CD14-positive monocyte (primary cell): ENCODE results near the gene PLIN4. TPM values are rescaled to one million over a fixed set of nuclear protein-coding genes. Genes with fewer than 3 reads are reported as not detected.

Experiments used
- DNase-seq, 3 donors: peaks; one replicate each; pipeline ENCODE4 v3.0.0-alpha.2; 2011 to 2022
- H2AFZ ChIP-seq: 2 replicates; pipeline ENCODE4 v1.6.0; 2012; ENCODE audit warnings: mild to moderate bottlenecking, low read depth, low read length, inconsistent platforms; ENCODE audit not compliant: insufficient read depth, poor library complexity, severe bottlenecking
- H3K27ac ChIP-seq, 2 donors: 1 replicate in 1 of 2; 2 replicates in 1 of 2; pipeline ENCODE4 v1.5.1; 2012 to 2013; ENCODE audit warnings: low read length in 2 of 2, control low read depth in 1 of 2, inconsistent platforms in 1 of 2, low read depth in 1 of 2, mild to moderate bottlenecking in 1 of 2
- H3K27me3 ChIP-seq, 2 donors: one replicate each; pipeline versions ENCODE4 v1.6.0 to v1.6.1; 2011 to 2013; ENCODE audit warnings: low read length in 2 of 2; ENCODE audit not compliant: control insufficient read depth in 2 of 2, insufficient read depth in 2 of 2
- H3K36me3 ChIP-seq, 2 donors: replicated peaks in 1 of 2; 1 replicate in 1 of 2; 2 replicates in 1 of 2; pipeline versions ENCODE4 v1.5.1 to v1.6.1; 2012 to 2013; ENCODE audit warnings: low read length in 2 of 2, control low read depth in 1 of 2, inconsistent platforms in 1 of 2, mild to moderate bottlenecking in 1 of 2; ENCODE audit not compliant: insufficient read depth in 2 of 2, control insufficient read depth in 1 of 2
- H3K4me1 ChIP-seq, 2 donors: 1 replicate in 1 of 2; 2 replicates in 1 of 2; pipeline versions ENCODE4 v1.5.1 to v1.6.1; 2012 to 2013; ENCODE audit warnings: low read length in 2 of 2, control low read depth in 1 of 2, inconsistent platforms in 1 of 2, mild to moderate bottlenecking in 1 of 2, moderate library complexity in 1 of 2; ENCODE audit not compliant: insufficient read depth in 2 of 2, control insufficient read depth in 1 of 2
- H3K4me2 ChIP-seq: replicated peaks from 2 replicates; pipeline ENCODE3; 2012; ENCODE audit warnings: low read length, moderate library complexity, mild to moderate bottlenecking; ENCODE audit not compliant: poor library complexity, severe bottlenecking; ENCODE audit errors: extremely low read depth
- H3K4me3 ChIP-seq, 3 experiments: fragments of 200-600 bp in 1 of 3; sonication (generic) in 1 of 3; replicated peaks in 1 of 3; 1 replicate in 2 of 3; 2 replicates in 1 of 3; pipeline ENCODE4 v1.5.1; 2011 to 2013; ENCODE audit warnings: low read length in 3 of 3, mild to moderate bottlenecking in 3 of 3, control low read depth in 2 of 3, low read depth in 2 of 3, inconsistent platforms in 1 of 3, moderate library complexity in 1 of 3
- H3K79me2 ChIP-seq: 2 replicates; pipeline ENCODE4 v1.6.0; 2012; ENCODE audit warnings: mild to moderate bottlenecking, control low read depth, inconsistent platforms, low read length, moderate library complexity; ENCODE audit not compliant: insufficient read depth
- H3K9ac ChIP-seq: 2 replicates; pipeline ENCODE4 v1.6.0; 2017; ENCODE audit warnings: low read length, mild to moderate bottlenecking; ENCODE audit not compliant: insufficient read depth, poor library complexity, severe bottlenecking
- H3K9me3 ChIP-seq, 2 donors: replicated peaks in 1 of 2; 1 replicate in 1 of 2; 2 replicates in 1 of 2; pipeline versions ENCODE4 v1.5.1 to v1.6.1; 2012 to 2013; ENCODE audit warnings: low read length in 2 of 2, control low read depth in 1 of 2; ENCODE audit not compliant: control insufficient read depth in 1 of 2, insufficient read depth in 1 of 2
- H4K20me1 ChIP-seq: 2 replicates; pipeline ENCODE4 v1.6.0; 2012; ENCODE audit warnings: mild to moderate bottlenecking, low read length, control low read depth, moderate library complexity; ENCODE audit not compliant: insufficient read depth
- H3K27ac Mint-ChIP-seq, 7 donors: one replicate each; pipeline ENCODE4 v1.8.0; 2020; ENCODE audit warnings: mild to moderate bottlenecking in 7 of 7, mixed read lengths in 7 of 7, moderate library complexity in 6 of 7, inconsistent platforms in 2 of 7
- H3K27me3 Mint-ChIP-seq, 3 donors: one replicate each; pipeline ENCODE4 v1.8.0; 2021 to 2022; ENCODE audit warnings: low read depth in 3 of 3, mild to moderate bottlenecking in 3 of 3, mixed read lengths in 3 of 3, moderate library complexity in 3 of 3, inconsistent platforms in 1 of 3
- H3K36me3 Mint-ChIP-seq, 2 donors: one replicate each; pipeline ENCODE4 v1.8.0; 2020; ENCODE audit warnings: mixed read lengths in 2 of 2, inconsistent platforms in 1 of 2, mild to moderate bottlenecking in 1 of 2
- H3K4me1 Mint-ChIP-seq: one replicate; pipeline ENCODE4 v1.8.0; 2020; ENCODE audit warnings: mild to moderate bottlenecking, mixed read lengths
- H3K4me3 Mint-ChIP-seq, 2 donors: one replicate each; pipeline ENCODE4 v1.8.0; 2020; ENCODE audit warnings: mild to moderate bottlenecking in 2 of 2, mixed read lengths in 2 of 2, moderate library complexity in 1 of 2
- H3K9me3 Mint-ChIP-seq, 7 donors: one replicate each; pipeline ENCODE4 v1.8.0; 2020 to 2022; ENCODE audit warnings: mixed read lengths in 7 of 7, mild to moderate bottlenecking in 6 of 7, moderate library complexity in 6 of 7, inconsistent platforms in 2 of 7
- WGBS: methylation state at CpG from one replicate; pipeline ENCODE4 v1.1.5; 2013; ENCODE audit warnings: missing lambda C conversion rate; ENCODE audit not compliant: insufficient coverage; 5-methylcytosine and 5-hydroxymethylcytosine counted together
- intact Hi-C, 2 donors: fragments of 100-400 bp; cut with micrococcal nuclease; formaldehyde crosslinking; loops; one replicate each; pipeline versions ENCODE4 v1.15.0 to v1.15.1; 2023
- polyA plus RNA-seq, 3 donors: library from polyadenylated mRNA; depleted of rRNA in 1 of 3; unstranded in 2 of 3; stranded (reverse) in 1 of 3; fragments of 300-500 nt in 2 of 3; fragments of >200 nt in 1 of 3; fragmentation: Illumina TruSeq in 2 of 3; gene quantifications; 1 replicate in 2 of 3; 2 replicates in 1 of 3; pipeline ENCODE4 v1.2.3, GENCODE V29; 2012 to 2021
- TF ChIP-seq, protein P1 (sequence below): fragments of 200-600 bp; IDR thresholded peaks from one replicate; pipeline ENCODE4 v1.8.0; 2022; ENCODE audit warnings: antibody characterized with exemption, mild to moderate bottlenecking

Gene PLIN4
- polyA plus RNA-seq, 3 donors: 0.05 to 0.19 TPM; not detected in 1

DNA sequence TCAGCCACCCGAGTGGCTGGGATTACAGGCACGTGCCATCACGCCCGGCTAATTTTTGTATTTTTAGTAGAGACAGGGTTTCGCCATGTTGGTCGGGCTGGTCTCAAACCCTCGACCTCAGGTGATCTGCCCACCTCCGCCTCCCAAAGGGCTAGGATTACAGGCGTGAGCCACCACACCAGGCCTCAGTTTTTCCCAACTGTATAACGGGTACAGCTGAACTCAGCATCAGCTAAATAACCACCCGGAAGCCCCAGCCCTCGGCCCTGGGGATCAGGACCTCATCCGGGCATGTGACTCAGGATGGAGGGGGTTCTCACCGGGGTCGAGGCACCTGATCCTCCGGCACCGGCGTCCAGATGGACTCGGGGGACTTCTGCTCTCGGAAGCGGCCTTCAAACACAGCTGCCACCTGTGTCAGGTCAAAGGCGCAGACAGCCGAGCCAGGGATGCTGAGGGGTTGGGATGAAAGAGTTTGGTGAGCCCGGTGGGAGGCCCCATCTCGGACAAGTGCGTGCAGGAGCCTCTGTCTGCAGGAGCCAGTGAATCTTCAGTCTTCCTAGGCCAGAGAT lies 32.3 kb upstream of the PLIN4 start:
- peak overlapping the region in 1 of 7 donors; percentile 8 for H3K27ac Mint-ChIP-seq
- DNase-seq: no peak
- H3K27me3 Mint-ChIP-seq: peaks cover under 1 to 2% (median 2%) of the 10 kb centered on the region in 3 donors
- TF ChIP-seq, protein P1, sequence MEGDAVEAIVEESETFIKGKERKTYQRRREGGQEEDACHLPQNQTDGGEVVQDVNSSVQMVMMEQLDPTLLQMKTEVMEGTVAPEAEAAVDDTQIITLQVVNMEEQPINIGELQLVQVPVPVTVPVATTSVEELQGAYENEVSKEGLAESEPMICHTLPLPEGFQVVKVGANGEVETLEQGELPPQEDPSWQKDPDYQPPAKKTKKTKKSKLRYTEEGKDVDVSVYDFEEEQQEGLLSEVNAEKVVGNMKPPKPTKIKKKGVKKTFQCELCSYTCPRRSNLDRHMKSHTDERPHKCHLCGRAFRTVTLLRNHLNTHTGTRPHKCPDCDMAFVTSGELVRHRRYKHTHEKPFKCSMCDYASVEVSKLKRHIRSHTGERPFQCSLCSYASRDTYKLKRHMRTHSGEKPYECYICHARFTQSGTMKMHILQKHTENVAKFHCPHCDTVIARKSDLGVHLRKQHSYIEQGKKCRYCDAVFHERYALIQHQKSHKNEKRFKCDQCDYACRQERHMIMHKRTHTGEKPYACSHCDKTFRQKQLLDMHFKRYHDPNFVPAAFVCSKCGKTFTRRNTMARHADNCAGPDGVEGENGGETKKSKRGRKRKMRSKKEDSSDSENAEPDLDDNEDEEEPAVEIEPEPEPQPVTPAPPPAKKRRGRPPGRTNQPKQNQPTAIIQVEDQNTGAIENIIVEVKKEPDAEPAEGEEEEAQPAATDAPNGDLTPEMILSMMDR: no peak
- 93% methylated on average over 20 of the region's 26 CpGs for WGBS
- Histone ChIP-seq H3K27me3 (no peaks in the 10 kb centered on the region), H4K20me1 (no peaks in the 10 kb centered on the region), H3K9ac (no peak overlapping the region), H3K4me3 (no peak overlapping the region), H2AFZ (no peak overlapping the region), H3K4me1 (peaks cover 17 to 21% of the 10 kb centered on the region in 2 donors), H3K4me2 (no peak overlapping the region), H3K9me3 (no peaks in the 10 kb centered on the region), H3K27ac (no peak overlapping the region), H3K36me3 (no peaks in the 10 kb centered on the region), H3K79me2 (no peaks in the 10 kb centered on the region)
- H3K9me3 Mint-ChIP-seq: peaks cover 0 to 11% (median 0%) of the 10 kb centered on the region in 7 donors
- intact Hi-C loops: no loop called here
- peaks cover 8 to 9% of the 10 kb centered on the region in 2 donors for H3K36me3 Mint-ChIP-seq
- no peak overlapping the region for H3K4me3 Mint-ChIP-seq
- H3K4me1 Mint-ChIP-seq: peaks cover 24% of the 10 kb centered on the region

DNA sequence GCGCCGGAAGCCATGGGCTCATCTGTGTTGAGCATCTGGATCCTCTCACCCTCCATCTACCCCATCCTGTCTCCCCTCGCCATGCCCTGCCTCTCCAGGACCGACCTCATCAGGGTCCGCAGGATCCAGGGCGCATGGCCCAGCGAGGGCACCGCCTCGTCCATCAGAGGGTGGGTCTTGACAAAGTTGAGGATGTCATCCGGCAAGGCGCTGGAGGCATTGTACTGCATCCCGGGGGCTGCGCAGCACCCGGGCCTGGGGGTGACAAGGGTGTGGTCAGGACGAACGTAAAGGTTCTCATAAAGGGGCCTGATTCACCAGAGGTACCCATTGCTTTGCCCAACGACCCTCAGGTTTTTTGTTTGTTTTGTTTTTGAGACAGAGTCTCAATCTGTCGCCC lies 31.7 kb upstream of the PLIN4 start:
- H3K79me2 ChIP-seq: no peaks in the 10 kb centered on the region
- peaks cover 18 to 21% of the 10 kb centered on the region in 2 donors for H3K4me1 ChIP-seq
- H3K4me3 ChIP-seq: no peak overlapping the region
- Mint-ChIP-seq H3K4me1 (peaks cover 28% of the 10 kb centered on the region), H3K36me3 (peaks cover 9 to 12% of the 10 kb centered on the region in 2 donors), H3K27ac (no peak overlapping the region), H3K9me3 (peaks cover 0 to 11% (median 0%) of the 10 kb centered on the region in 7 donors), H3K27me3 (peaks cover 0 to 2% (median 2%) of the 10 kb centered on the region in 3 donors), H3K4me3 (peak overlapping the region in 1 of 2 donors; percentile 6)
- H4K20me1 ChIP-seq: no peaks in the 10 kb centered on the region
- H3K27ac ChIP-seq: no peak overlapping the region
- DNase-seq: no peak
- TF ChIP-seq, protein P1: no peak
- H3K4me2 ChIP-seq: no peak overlapping the region
- no peaks in the 10 kb centered on the region for H3K9me3 ChIP-seq
- no peak overlapping the region for H3K9ac ChIP-seq
- 98% methylated on average over 11 of the region's 18 CpGs for WGBS
- H3K27me3 ChIP-seq: no peaks in the 10 kb centered on the region
- no peaks in the 10 kb centered on the region for H3K36me3 ChIP-seq
- H2AFZ ChIP-seq: no peak overlapping the region
- intact Hi-C loops: no loop called here
